ENCODE data around the gene PRCP. TPM values are rescaled to one million over a fixed set of nuclear protein-coding genes. Genes with fewer than 3 reads are reported as not detected.

Gene PRCP
- total RNA-seq, 1 experiment from 2014 or later: 53.9 TPM

GRCh38 chr11:82814379-82814778 lies 85.9 kb downstream of the PRCP start (continued):
- TF ChIP-seq E2F4 (CRISPR knock-in tag; IDR thresholded peaks at IDR 0.05; ENCODE audit: borderline replicate concordance, low read depth) (no peak), IRF1 (CRISPR knock-in tag; IDR thresholded peaks at IDR 0.05) (no peak), SP1 (CRISPR knock-in tag; conservative IDR thresholded peaks at IDR 0.05) (no peak), CDX4 (CRISPR knock-in tag; IDR thresholded peaks at IDR 0.05; ENCODE audit: borderline replicate concordance) (no peak), TP53 (CRISPR knock-in tag; IDR thresholded peaks at IDR 0.05) (no peak), JUN (CRISPR knock-in tag; IDR thresholded peaks at IDR 0.05) (no peak), ATF1 (CRISPR knock-in tag; IDR thresholded peaks at IDR 0.05) (no peak)

- ChIA-PET POLR2A (no interaction called here), CTCF (interaction anchor here (1.3 kb wide), 1 partner anchor 35 kb away, joined by 3 read pairs; no protein-coding TSS in a partner anchor)
- no peaks in the 10 kb centered on the region for H3K27me3 Mint-ChIP-seq (ENCODE audit: low read depth)
- H3K36me3 Mint-ChIP-seq: no peaks in the 10 kb centered on the region
- H3K9me3 Mint-ChIP-seq: no peaks in the 10 kb centered on the region
- H3K4me1 Mint-ChIP-seq: peaks cover 14% of the 10 kb centered on the region
- TF ChIP-seq TEAD4 (CRISPR knock-in tag; IDR thresholded peaks at IDR 0.05) (no peak), RORB (CRISPR knock-in tag; IDR thresholded peaks at IDR 0.05) (no peak), MXD4 (CRISPR knock-in tag; IDR thresholded peaks at IDR 0.05; ENCODE audit: borderline replicate concordance) (no peak), HMGXB4 (CRISPR knock-in tag; IDR thresholded peaks at IDR 0.05) (no peak), NR3C1 (CRISPR knock-in tag; conservative IDR thresholded peaks at IDR 0.05; ENCODE audit: low read depth) (no peak), USF2 (CRISPR knock-in tag; IDR thresholded peaks at IDR 0.05) (no peak), SMAD4 (CRISPR knock-in tag; IDR thresholded peaks at IDR 0.05) (no peak), ZNF263 (CRISPR knock-in tag; IDR thresholded peaks at IDR 0.05; ENCODE audit: low read depth) (no peak), ZNF219 (CRISPR knock-in tag; IDR thresholded peaks at IDR 0.05; ENCODE audit: borderline replicate concordance) (no peak), ZNF532 (CRISPR knock-in tag; IDR thresholded peaks at IDR 0.05; ENCODE audit: borderline replicate concordance) (no peak), ATF3 (CRISPR knock-in tag; conservative IDR thresholded peaks at IDR 0.05) (no peak), CDX4 (CRISPR knock-in tag; IDR thresholded peaks at IDR 0.05; ENCODE audit: borderline replicate concordance) (no peak)
- no peak; the same call in none of the 2 replicates for ATAC-seq
- no peak overlapping the region for H3K27ac Mint-ChIP-seq
- H3K4me3 Mint-ChIP-seq: no peak overlapping the region
- no peak for DNase-seq (ENCODE audit: low spot score)
Observed at GRCh38 chr11:82811369-82811768, 88.9 kb downstream of the PRCP start.
